GM13976 (cell line): Measurements from ENCODE around the gene PLCB2.

Experiments
- DNase-seq: peaks from one replicate; pipeline ENCODE4 v3.0.0; 2012; ENCODE audit warnings: low spot score
- CTCF ChIP-seq: IDR thresholded peaks from 2 replicates; pipeline ENCODE4 v1.5.1; 2012; ENCODE audit warnings: borderline replicate concordance, mild to moderate bottlenecking; ENCODE audit not compliant: insufficient read depth; ENCODE audit errors: extremely low read depth, missing control alignments, control extremely low read depth
- in situ Hi-C: fragments of 300-500 bp; cut with MboI; formaldehyde crosslinking; loops from one replicate; pipeline ENCODE4 v1.12.0; 2022; ENCODE audit warnings: low sequenced_read_pairs, mixed read lengths, inconsistent platforms; ENCODE audit not compliant: unreplicated experiment

PLCB2 gene

GRCh38 chr15:40250304-40250656, 57.5 kb downstream of the PLCB2 start:
- in situ Hi-C loops = loop anchor here (25.0 kb wide), 1 partner anchor 463 kb away; the partner anchor contains the start of gene FSIP1
- TF ChIP-seq CTCF = no peak
- DNase-seq = no peak

- TF ChIP-seq CTCF = no peak
- DNase-seq = no peak
- in situ Hi-C loops = loop anchor here (25.0 kb wide), 1 partner anchor 462 kb away; the partner anchor contains the start of gene FSIP1
These were observed 58.0 kb downstream of the PLCB2 start for GRCh38 chr15:40249477-40250303.

GRCh38 chr15:40248006-40248783, 59.5 kb downstream of the PLCB2 start:
- in situ Hi-C loops = no loop called here
- TF ChIP-seq CTCF = no peak

GRCh38 chr15:40247406-40247971, 60.2 kb downstream of the PLCB2 start:
- no peak for DNase-seq
- in situ Hi-C loops = no loop called here
- no peak for TF ChIP-seq CTCF

More at GRCh38 chr15:40248006-40248783, 59.5 kb downstream of the PLCB2 start:
- no peak for DNase-seq

- no peak for TF ChIP-seq CTCF
- in situ Hi-C loops = no loop called here
- no peak for DNase-seq
These were observed 61.0 kb downstream of the PLCB2 start for GRCh38 chr15:40246496-40247280.
